BLaER1 (cell line): Measurements from ENCODE around the gene PLAA.
"Not testable (repeated sequence)": the region's sequence is repeated elsewhere in the genome, so short reads cannot be mapped to it uniquely, and the experiment has no call there.

ENCODE experiments used
- H3K27ac ChIP-seq: shearing (Covaris generic); formaldehyde crosslinking; 2 replicates; pipeline ENCODE4 v1.8.1; 2022
- H3K27me3 ChIP-seq: shearing (Covaris generic); formaldehyde crosslinking; 2 replicates; pipeline ENCODE4 v1.8.1; 2022
- H3K36me3 ChIP-seq: shearing (Covaris generic); formaldehyde crosslinking; 2 replicates; pipeline ENCODE4 v1.8.1; 2022
- H3K4me1 ChIP-seq: shearing (Covaris generic); formaldehyde crosslinking; 2 replicates; pipeline ENCODE4 v1.8.1; 2022
- H3K4me2 ChIP-seq: shearing (Covaris generic); formaldehyde crosslinking; 2 replicates; pipeline ENCODE4 v1.8.1; 2022
- H3K4me3 ChIP-seq: shearing (Covaris generic); formaldehyde crosslinking; 2 replicates; pipeline ENCODE4 v1.8.1; 2022
- H3K9ac ChIP-seq: shearing (Covaris generic); formaldehyde crosslinking; 2 replicates; pipeline ENCODE4 v1.8.1; 2022
- H3K9me3 ChIP-seq: shearing (Covaris generic); formaldehyde crosslinking; 2 replicates; pipeline ENCODE4 v1.8.1; 2022
- H4K20me1 ChIP-seq: shearing (Covaris generic); formaldehyde crosslinking; 2 replicates; pipeline ENCODE4 v1.8.1; 2022
- Cebpa-rat ChIP-seq: shearing (Covaris generic); IDR thresholded peaks from 2 replicates; pipeline ENCODE4 v1.8.1; 2022

PLAA gene

DNA sequence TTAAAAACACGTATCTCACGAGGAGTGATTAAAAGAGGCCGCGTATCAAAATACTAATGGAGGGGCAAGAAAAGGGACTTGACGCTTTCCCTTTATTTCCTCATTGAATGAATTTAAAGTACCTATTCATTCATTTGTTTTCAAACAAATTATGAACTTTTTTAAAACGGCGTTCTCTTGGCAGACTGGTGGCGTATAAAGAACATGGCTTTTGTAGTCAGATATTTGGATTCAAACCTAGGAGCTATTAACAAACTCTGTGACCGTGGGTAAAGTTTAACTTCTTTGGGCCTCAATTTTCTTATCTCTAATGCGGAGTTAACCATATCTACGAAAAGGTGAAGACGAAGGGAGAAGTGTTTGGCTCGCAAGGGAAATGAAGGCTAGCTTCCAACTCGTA is 55.3 kb downstream of the PLAA start:
- H3K27ac ChIP-seq = peak overlapping the region; percentile 97
- H3K9ac ChIP-seq = peak overlapping the region; percentile 93
- peak overlapping the region; percentile 95 for H3K4me3 ChIP-seq
- no peak for TF ChIP-seq Cebpa-rat
- H3K36me3 ChIP-seq = peaks cover 12% of the 10 kb centered on the region; the same call in 1 of the 2 replicates
- peak overlapping the region; percentile 73 for H3K4me2 ChIP-seq
- H4K20me1 ChIP-seq = peaks cover 12% of the 10 kb centered on the region
- peaks cover 38% of the 10 kb centered on the region for H3K4me1 ChIP-seq
- no peaks in the 10 kb centered on the region for H3K9me3 ChIP-seq
- H3K27me3 ChIP-seq = no peaks in the 10 kb centered on the region

DNA sequence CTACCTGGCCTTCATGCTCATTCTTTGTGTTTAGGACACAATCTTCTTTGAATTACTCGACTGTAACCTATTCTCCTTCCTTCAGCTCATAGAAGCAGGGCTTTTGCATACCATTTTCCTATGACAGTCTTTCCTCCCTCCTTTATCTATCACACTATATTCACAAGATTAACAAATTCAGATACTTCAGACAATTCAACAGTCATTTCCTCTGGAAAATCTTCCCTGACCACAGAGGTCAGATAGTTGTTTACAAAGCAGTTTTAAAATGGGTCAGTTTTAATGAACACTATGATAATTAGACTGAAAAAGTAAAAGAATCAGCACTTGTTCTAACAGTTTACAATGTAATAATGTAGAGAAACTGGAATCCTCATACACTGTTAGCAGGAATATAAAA is 58.8 kb downstream of the PLAA start:
- Histone ChIP-seq H4K20me1 (peaks cover 12% of the 10 kb centered on the region), H3K4me1 (peaks cover 36% of the 10 kb centered on the region), H3K27ac (no peak overlapping the region), H3K27me3 (no peaks in the 10 kb centered on the region), H3K36me3 (peaks cover 32% of the 10 kb centered on the region), H3K4me3 (no peak overlapping the region), H3K9ac (no peak overlapping the region), H3K4me2 (no peak overlapping the region), H3K9me3 (peaks cover 4% of the 10 kb centered on the region)
- no peak for TF ChIP-seq Cebpa-rat

DNA sequence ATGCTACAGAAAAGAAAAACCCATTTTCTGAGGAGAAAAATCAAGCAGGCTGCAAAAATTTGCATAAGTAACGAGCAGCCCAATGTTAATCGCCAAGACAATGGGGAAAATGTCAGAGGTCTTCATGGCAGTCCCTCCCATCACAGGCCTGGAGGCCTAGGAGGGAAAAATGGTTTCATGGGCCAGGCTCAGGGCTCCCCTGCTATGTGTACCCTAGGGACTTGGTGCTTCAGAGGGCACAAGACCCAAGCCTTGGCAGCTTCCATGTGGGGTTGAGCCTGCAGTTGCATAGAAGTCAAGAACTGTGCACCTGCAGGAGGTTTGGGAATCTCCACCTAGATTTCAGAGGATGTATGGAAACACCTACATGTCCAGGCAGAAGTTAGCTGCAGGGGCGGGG is 64.9 kb downstream of the PLAA start:
- H3K9me3 ChIP-seq = peaks cover 36% of the 10 kb centered on the region
- no peaks in the 10 kb centered on the region for H3K4me1 ChIP-seq
- no peak overlapping the region for H3K4me2 ChIP-seq
- H4K20me1 ChIP-seq = no peaks in the 10 kb centered on the region
- no peaks in the 10 kb centered on the region for H3K27me3 ChIP-seq
- H3K4me3 ChIP-seq = peak overlapping the region; percentile 36; the same call in 1 of the 2 replicates
- no peak for TF ChIP-seq Cebpa-rat
- peaks cover 79% of the 10 kb centered on the region for H3K36me3 ChIP-seq
- no peak overlapping the region for H3K9ac ChIP-seq
- no peak overlapping the region for H3K27ac ChIP-seq

DNA sequence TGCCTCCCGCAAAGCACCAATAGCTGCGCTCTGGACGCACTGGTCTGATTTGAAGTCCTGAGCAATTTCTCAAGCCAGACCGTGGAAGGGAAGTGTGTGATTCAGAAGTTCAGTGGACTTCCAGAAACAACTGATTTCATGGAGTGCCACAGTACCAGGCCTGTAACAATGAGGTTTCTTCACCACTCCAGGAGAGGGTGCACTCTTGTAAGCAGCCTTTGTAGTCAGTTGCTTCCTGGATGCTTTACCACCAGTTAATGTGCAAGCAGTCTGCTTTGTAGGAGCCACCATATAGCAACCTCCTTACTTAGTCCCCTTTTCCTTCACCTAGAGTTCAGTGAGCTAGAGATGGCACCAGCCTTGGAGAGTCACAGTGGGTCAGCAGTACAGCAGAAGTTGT is 66.8 kb downstream of the PLAA start:
- no peak overlapping the region for H3K4me2 ChIP-seq
- H3K27ac ChIP-seq = no peak overlapping the region
- no peaks in the 10 kb centered on the region for H3K4me1 ChIP-seq
- no peaks in the 10 kb centered on the region for H4K20me1 ChIP-seq
- TF ChIP-seq Cebpa-rat = no peak
- no peaks in the 10 kb centered on the region for H3K27me3 ChIP-seq
- peaks cover 78% of the 10 kb centered on the region for H3K36me3 ChIP-seq
- peaks cover 36% of the 10 kb centered on the region for H3K9me3 ChIP-seq
- no peak overlapping the region for H3K4me3 ChIP-seq
- H3K9ac ChIP-seq = no peak overlapping the region

DNA sequence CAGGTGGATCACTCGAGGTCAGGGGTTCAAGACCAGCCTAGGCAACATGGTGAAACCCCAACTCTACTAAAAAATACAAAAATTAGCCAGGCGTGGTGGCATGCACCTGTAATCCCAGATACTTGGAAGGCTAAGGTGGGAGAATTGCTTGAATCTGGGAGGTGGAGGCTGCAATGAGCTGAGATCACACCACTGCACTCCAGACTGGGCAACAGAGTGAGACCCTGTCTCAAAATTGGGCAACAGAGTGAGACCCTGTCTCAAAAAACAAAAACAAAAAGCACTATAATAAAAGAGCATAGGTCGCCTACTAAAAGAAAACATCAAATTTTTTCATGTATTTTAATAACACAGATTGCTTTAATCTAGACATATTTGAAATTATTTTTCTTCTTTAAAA is 71.9 kb downstream of the PLAA start:
- not testable (repeated sequence) for H3K4me3 ChIP-seq, H4K20me1 ChIP-seq, H3K9ac ChIP-seq, H3K4me1 ChIP-seq, H3K27me3 ChIP-seq, H3K9me3 ChIP-seq, H3K27ac ChIP-seq, H3K4me2 ChIP-seq
- peaks cover 41% of the 10 kb centered on the region for H3K36me3 ChIP-seq

DNA sequence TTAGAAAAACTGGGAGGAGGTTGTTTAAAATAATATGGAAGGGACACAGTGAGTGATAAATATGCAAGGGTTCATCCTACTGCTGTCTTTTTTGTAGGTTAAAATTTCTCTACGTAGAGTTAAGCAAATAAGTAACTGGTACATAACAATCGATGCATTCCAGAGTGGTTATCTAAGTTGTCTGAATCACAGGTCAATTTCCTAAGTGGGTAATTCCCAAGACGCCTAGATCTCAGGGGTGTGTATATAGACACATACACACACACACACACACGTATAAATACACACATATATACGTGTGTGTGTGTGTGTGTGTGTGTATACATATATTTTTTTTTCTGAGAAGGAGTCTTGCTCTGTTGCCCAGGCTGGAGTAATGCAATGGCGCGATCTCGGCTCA is 76.8 kb downstream of the PLAA start:
- H4K20me1 ChIP-seq = no peaks in the 10 kb centered on the region
- no peak overlapping the region for H3K27ac ChIP-seq
- no peak overlapping the region for H3K9ac ChIP-seq
- H3K9me3 ChIP-seq = no peaks in the 10 kb centered on the region
- H3K36me3 ChIP-seq = peaks cover 22% of the 10 kb centered on the region
- no peaks in the 10 kb centered on the region for H3K4me1 ChIP-seq
- H3K27me3 ChIP-seq = no peaks in the 10 kb centered on the region
- no peak overlapping the region for H3K4me3 ChIP-seq
- no peak overlapping the region for H3K4me2 ChIP-seq
- no peak for TF ChIP-seq Cebpa-rat

DNA sequence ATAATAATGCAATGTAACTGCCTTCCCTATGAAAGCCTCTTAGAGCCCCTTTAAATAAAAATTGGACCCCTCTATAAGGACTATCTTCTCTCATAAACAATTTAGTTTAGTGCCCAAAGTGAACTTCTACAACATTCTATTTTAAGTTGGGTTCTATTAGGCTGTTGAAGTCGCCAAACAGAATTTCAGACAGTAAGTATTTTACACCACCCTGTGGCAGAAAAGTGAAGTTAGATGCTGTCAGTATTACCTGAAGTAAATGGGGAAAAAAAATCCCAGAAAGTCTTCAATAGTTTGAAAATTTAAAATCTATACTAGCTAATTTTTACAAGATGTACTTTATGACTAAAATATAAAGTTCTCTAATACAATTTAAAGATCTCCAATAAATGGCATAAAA is 84.0 kb downstream of the PLAA start:
- H3K9me3 ChIP-seq = no peaks in the 10 kb centered on the region
- no peak overlapping the region for H3K9ac ChIP-seq
- no peak overlapping the region for H3K4me2 ChIP-seq
- H3K4me1 ChIP-seq = no peaks in the 10 kb centered on the region
- no peak overlapping the region for H3K4me3 ChIP-seq
- no peaks in the 10 kb centered on the region for H3K27me3 ChIP-seq
- no peaks in the 10 kb centered on the region for H4K20me1 ChIP-seq
- H3K27ac ChIP-seq = no peak overlapping the region
- no peak for TF ChIP-seq Cebpa-rat
- peaks cover 27% of the 10 kb centered on the region for H3K36me3 ChIP-seq

DNA sequence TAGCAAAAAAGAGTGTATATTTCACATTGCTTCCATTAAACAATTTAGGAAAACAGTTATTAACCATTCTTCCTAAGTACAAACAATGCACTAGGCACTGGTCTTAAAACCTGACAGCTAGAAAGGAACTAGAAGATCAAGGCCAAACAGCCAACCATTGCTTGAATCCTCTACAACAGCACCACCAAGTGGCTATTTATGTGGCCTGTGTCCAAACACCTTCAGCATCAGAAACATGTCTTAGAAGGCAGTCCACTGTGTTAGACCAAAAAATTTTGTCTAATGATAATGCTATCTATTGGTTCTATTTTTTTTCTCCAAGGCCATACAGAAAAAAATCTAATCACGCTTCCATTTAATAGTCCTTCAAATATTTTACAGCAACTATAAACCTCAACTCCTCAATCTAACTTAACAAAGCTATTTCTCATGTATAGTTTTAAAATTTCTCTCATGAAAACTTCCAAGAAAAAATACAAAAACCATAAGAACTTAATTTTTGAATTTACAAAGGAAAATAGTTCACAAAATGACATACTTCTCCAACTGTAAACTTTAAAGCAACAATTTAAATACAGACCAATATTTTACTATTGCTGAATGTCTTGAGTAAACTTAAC is 90.5 kb downstream of the PLAA start:
- no peaks in the 10 kb centered on the region for H3K4me1 ChIP-seq
- H4K20me1 ChIP-seq = no peaks in the 10 kb centered on the region; the same call in 1 of the 2 replicates
- no peak overlapping the region for H3K4me2 ChIP-seq
- no peak overlapping the region for H3K9ac ChIP-seq
- no peaks in the 10 kb centered on the region for H3K9me3 ChIP-seq
- no peak for TF ChIP-seq Cebpa-rat
- peaks cover 66% of the 10 kb centered on the region for H3K36me3 ChIP-seq
- H3K27me3 ChIP-seq = no peaks in the 10 kb centered on the region
- no peak overlapping the region for H3K27ac ChIP-seq
- H3K4me3 ChIP-seq = no peak overlapping the region
